Duodenal mucosa (tissue), 2 donors: ENCODE results near the gene FOXN3.
A peak's percentile ranks its signal among the peaks of the same experiment; 100 is the strongest.

ENCODE experiments used
- H3K27ac ChIP-seq: one replicate; pipeline ENCODE4 v1.7.0; 2013; ENCODE audit warnings: low read depth, low read length
- H3K27me3 ChIP-seq, 2 donors: one replicate each; pipeline ENCODE4 v1.7.0; 2013; ENCODE audit warnings: low read length in 2 of 2, control low read depth in 1 of 2; ENCODE audit not compliant: insufficient read depth in 2 of 2, control insufficient read depth in 1 of 2
- H3K36me3 ChIP-seq, 2 donors: one replicate each; pipeline ENCODE4 v1.7.0; 2013; ENCODE audit warnings: low read length in 2 of 2, control low read depth in 1 of 2; ENCODE audit not compliant: insufficient read depth in 2 of 2, control insufficient read depth in 1 of 2
- H3K4me1 ChIP-seq, 2 donors: one replicate each; pipeline ENCODE4 v1.7.0; 2013; ENCODE audit warnings: low read length in 2 of 2, control low read depth in 1 of 2; ENCODE audit not compliant: insufficient read depth in 2 of 2, control insufficient read depth in 1 of 2
- H3K4me3 ChIP-seq, 2 donors: one replicate each; pipeline ENCODE4 v1.7.0; 2013; ENCODE audit warnings: low read length in 2 of 2, low read depth in 1 of 2
- H3K9ac ChIP-seq, 2 donors: one replicate each; pipeline ENCODE4 v1.7.0; 2013; ENCODE audit warnings: low read length in 2 of 2, low read depth in 1 of 2
- H3K9me3 ChIP-seq, 2 donors: one replicate each; pipeline ENCODE4 v1.7.0; 2013; ENCODE audit warnings: low read length in 2 of 2, control low read depth in 1 of 2; ENCODE audit not compliant: control insufficient read depth in 1 of 2

Gene FOXN3

DNA sequence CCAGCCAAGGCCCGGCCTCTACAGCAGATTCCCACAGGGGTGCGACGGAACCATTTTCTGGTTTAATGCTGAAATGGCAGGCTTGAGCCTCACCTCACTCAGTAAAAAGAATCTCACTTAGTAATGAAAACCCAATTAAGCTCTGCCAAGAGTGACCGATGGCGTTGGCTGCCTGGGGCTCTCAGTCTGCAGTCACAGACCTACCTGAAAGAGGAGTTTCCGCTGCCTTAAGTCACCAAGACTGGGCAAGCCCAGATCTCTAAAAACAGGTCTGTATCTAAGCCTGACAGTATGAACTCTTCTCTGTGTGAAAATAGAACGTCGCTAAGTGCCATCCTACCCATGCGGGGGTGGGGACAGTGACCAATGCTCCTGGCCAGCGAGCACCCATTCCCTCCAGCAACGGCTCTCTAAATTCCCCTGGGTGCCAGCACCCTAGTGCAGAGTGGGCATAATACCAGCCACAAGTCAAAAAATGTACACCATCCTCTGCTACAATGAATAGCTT lies 107.3 kb downstream of the FOXN3 start:
- H3K36me3 ChIP-seq: peaks cover 0 to 4% of the 10 kb centered on the region in 2 donors
- H3K9ac ChIP-seq: no peak overlapping the region
- H3K9me3 ChIP-seq: no peaks in the 10 kb centered on the region
- H3K27me3 ChIP-seq: no peaks in the 10 kb centered on the region
- H3K4me3 ChIP-seq: no peak overlapping the region
- no peak overlapping the region for H3K27ac ChIP-seq
- peaks cover 4 to 8% of the 10 kb centered on the region in 2 donors for H3K4me1 ChIP-seq

DNA sequence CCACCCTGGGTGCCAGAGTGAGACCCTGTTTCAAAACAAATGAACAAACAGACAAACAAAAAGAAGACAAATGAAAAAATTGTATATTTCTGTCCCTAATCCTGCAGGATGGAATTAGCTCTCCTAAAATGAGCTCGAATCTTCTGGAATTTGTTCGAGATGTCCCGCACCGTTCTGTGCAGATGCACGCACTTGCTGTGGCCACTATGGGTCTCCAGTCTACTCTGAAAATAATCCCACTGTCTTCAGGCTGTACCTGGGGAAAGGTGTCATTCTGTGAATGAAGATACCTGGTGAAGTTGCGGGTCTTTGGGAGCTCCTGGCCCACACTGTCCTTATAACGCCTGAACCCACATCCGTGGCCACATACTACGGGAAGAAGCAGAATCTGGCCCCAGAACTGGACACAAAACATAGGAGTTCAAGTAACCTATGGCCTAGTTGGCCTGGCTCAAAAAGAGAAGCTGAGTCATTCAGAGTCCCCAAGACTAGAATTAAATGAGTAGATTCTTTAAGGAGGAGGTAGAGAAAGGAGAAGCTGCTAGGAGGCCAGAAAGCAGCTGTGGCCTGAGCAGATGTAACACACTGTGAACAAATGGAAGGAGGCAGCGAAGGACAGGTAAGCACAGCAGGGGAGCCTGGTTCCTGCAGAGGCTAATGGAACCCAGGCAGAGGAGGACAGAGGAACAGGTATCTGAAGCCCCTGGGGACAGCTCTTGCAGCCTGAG lies 108.6 kb downstream of the FOXN3 start:
- Histone ChIP-seq H3K4me1 (peaks cover 11 to 13% of the 10 kb centered on the region in 2 donors), H3K9ac (no peak overlapping the region), H3K27ac (no peak overlapping the region), H3K36me3 (peaks cover 0 to 4% of the 10 kb centered on the region in 2 donors), H3K9me3 (no peaks in the 10 kb centered on the region), H3K27me3 (no peaks in the 10 kb centered on the region), H3K4me3 (no peak overlapping the region)

DNA sequence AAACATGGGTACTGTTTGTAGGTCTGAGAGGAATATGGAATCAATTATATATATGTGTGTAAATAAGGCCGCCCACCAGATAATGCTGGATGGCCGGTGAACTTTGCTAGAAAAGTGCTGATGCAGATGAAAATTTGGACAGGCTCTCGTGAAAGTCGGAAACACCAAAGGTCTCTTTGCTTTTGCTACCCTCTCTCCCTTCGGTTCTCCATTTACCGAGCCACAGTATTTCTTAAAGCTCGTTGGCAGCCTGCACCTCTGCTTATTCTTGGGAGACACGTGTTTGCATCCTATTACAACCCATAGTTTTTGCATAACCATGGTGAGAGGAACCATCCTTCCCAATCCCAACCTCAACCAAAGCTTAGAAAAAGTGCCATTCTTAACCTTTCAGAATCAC lies 109.6 kb downstream of the FOXN3 start:
- no peaks in the 10 kb centered on the region for H3K9me3 ChIP-seq
- H3K4me3 ChIP-seq: no peak overlapping the region
- H3K9ac ChIP-seq: no peak overlapping the region
- H3K27me3 ChIP-seq: no peaks in the 10 kb centered on the region
- peaks cover 0 to 4% of the 10 kb centered on the region in 2 donors for H3K36me3 ChIP-seq
- H3K4me1 ChIP-seq: peaks cover 7 to 17% of the 10 kb centered on the region in 2 donors
- no peak overlapping the region for H3K27ac ChIP-seq

DNA sequence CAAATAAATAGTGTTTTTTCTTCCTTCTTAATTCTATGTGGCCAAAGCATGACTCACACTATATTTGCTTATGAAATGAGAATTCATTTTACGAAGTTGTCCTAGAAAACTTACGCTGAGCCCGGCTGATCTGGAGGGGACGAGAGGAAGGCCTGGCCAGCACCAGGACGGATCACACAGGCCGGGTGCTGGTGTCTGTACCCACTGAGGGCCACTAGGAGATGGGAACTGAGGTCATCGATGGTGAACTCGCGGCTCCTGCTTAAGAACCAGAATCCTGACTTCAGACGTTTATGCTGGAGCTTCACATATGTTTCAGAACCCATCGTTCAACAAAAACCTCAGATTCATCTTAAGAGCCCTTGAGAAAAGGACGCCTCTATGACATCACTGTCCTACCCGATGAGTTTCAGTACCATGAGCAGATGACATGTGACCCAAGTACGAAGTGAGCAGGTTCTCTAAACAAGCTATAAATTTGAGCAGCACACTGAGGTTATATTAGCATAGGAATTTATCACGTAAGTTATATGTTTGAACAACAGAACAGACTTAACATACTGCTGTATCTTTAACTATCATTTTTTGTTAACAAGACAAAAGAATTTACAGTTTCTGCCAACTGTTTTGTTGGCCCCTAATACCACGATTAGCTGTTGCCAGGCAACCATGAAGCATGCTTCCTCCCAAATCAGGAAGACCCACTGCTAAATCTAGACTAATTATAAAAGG lies 111.9 kb downstream of the FOXN3 start:
- Histone ChIP-seq H3K9me3 (no peaks in the 10 kb centered on the region), H3K4me1 (peaks cover 7 to 17% of the 10 kb centered on the region in 2 donors), H3K36me3 (peaks cover 0 to 4% of the 10 kb centered on the region in 2 donors), H3K27me3 (no peaks in the 10 kb centered on the region), H3K4me3 (no peak overlapping the region), H3K9ac (peak overlapping the region in 1 of 2 donors; percentile 42), H3K27ac (peak overlapping the region; percentile 36)

DNA sequence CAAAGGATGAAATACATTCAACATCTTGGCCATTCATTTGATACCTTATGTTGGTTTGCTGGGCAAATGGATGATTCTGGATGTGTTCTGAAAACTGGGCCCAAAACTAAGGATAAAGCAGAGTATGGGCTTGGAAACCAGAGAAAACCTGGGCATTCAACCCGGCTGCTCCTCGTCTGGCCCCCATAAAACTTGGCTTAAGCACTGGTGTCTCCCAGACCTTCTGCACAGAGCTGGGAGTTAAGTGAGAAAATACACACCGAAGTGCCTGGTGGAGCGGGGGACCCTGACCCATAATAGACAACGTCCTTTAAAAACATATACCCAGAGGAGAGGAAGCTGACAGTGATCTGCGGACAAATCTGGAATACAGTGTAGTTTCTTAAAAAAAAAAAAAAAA lies 112.5 kb downstream of the FOXN3 start:
- peak overlapping the region; percentile 78 for H3K27ac ChIP-seq
- no peak overlapping the region for H3K4me3 ChIP-seq
- H3K9me3 ChIP-seq: no peaks in the 10 kb centered on the region
- peaks cover 7 to 17% of the 10 kb centered on the region in 2 donors for H3K4me1 ChIP-seq
- no peaks in the 10 kb centered on the region for H3K27me3 ChIP-seq
- peaks cover 0 to 6% of the 10 kb centered on the region in 2 donors for H3K36me3 ChIP-seq
- peak overlapping the region; percentile 39 to 42 for H3K9ac ChIP-seq

DNA sequence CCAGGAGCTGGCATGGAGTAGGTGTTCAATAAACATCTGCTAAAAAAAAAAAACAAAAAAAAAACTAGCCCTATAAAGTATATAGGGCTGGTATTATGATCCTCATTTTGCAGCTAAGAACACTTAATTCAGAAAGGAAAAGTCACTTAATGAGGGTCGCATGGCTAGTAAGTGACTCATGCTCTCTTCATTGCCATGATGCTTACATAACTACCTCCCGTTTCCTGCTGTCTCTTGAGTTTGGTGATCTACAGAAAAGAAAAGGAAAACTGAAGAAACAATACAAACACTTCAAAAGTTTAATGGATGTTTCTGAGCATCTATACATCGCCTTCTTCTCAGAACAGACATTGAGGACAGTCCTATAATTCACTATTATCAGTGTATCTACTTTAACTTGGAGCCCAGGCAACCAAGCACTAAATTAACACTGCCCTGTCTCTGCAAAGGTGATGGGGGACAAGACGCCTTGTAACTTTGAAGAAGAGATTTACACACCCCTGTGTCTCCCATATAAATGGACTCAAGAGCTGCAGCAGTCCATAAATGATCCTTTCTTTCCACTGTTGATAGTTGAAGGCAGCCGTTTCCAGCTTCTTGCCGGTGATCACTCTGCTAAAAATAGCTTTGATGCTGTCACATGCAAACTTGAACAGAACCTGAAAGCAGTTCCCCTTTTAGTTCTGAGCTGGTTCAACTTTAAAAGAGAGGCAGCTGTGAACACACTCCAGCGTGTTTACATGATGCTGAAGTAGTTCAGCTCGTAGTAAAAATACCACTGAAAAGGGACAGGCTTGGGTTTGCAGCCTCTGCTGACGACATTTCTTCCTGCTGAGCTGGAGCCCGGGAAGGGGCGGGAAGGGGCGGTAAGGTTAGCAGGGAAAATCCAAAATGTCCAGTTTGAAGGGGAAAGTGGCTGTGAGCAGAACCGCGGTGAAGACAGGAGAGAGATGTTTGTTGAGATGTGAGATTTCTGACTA lies 113.3 kb downstream of the FOXN3 start:
- H3K36me3 ChIP-seq: peaks cover 0 to 4% of the 10 kb centered on the region in 2 donors
- no peaks in the 10 kb centered on the region for H3K9me3 ChIP-seq
- no peak overlapping the region for H3K4me3 ChIP-seq
- peaks cover 7 to 17% of the 10 kb centered on the region in 2 donors for H3K4me1 ChIP-seq
- no peaks in the 10 kb centered on the region for H3K27me3 ChIP-seq
- peak overlapping the region; percentile 78 for H3K27ac ChIP-seq
- H3K9ac ChIP-seq: peak overlapping the region; percentile 40 to 42

DNA sequence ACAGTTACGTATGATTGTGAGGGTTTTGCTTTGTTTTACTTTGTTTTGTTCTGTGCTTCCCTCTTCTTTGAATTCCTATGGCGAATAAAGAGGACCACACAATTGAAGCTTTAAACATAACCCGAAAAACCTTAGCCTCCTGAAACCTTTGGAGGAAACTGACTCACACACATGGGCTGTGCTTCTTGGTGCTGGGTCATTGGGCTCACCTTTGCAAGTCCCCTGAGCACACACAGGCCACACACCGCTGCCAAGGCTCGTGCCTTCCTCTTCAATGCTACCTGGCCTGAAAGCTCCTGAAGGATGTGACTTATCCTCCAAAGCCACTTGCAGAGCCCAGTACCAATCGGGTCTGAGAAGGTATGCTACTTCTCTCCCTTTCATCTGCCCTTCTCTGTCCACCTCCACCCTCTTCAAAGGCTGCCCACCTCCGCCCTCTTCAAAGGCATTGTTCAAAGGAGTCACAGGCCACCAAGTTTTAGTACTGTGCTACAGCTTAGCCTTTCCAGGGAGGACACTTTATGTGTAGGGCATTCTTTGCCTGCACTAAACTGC lies 114.6 kb downstream of the FOXN3 start:
- no peaks in the 10 kb centered on the region for H3K27me3 ChIP-seq
- H3K9ac ChIP-seq: no peak overlapping the region
- H3K4me3 ChIP-seq: no peak overlapping the region
- no peak overlapping the region for H3K27ac ChIP-seq
- no peaks in the 10 kb centered on the region for H3K9me3 ChIP-seq
- peaks cover 0 to 4% of the 10 kb centered on the region in 2 donors for H3K36me3 ChIP-seq
- peaks cover 7 to 17% of the 10 kb centered on the region in 2 donors for H3K4me1 ChIP-seq

DNA sequence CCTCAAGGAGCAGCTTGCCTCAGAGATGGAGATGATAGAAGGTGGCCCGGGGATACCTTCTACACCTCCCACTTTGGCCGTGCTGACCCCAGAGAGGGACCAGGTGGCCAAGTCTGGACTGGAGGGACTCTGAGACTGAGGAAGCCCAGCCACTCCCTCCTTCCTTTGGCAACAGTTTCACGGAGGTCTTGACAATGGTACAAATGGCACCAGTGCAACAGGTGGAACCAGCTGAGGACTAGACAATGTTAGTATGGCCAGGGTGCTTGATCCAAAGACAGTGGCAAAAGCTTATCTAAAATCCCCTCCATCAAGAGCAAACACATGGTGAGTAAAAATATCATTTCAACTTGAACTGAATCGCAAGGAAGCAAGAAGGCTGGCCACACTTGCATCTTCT lies 117.4 kb downstream of the FOXN3 start:
- H3K4me3 ChIP-seq: no peak overlapping the region
- H3K27ac ChIP-seq: no peak overlapping the region

DNA sequence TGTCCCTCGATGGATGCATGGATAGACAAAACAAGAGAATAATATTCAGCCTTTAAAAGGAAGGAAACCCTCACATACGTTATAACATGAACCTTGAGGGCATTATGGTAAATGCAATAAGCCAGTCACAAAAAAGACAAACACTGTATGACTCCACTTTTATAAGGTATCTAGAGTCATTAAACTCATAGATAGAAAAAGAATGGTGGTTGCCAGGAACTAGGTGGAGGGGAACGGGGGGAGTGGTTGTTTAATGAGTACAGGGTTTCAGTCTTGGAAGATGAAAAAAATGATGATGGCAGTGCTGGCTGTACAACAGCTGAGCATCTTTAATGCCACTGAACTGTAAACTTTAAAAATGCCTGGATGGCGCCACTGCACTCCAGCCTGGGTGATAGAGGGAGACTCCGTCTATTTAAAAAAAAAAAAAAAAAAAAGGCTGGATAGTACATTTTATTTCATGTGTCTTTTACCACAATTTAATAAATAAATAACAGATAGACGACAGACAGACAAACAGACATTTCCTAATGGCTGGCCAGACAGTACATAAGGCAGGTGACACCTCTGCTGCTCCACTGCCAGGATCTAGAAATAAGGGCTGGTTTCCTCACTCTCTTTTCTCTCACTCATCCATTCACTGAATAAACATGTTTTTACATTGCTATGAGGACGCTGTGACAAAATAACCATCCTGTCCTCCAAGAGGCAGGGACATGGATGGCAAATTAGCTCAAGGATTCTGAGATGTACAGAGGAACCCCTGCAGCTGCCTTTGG lies 118.8 kb downstream of the FOXN3 start:
- H3K9ac ChIP-seq: no peak overlapping the region
- peaks cover 0 to 11% of the 10 kb centered on the region in 2 donors for H3K36me3 ChIP-seq
- H3K9me3 ChIP-seq: no peaks in the 10 kb centered on the region
- H3K4me1 ChIP-seq: peaks cover 0 to 8% of the 10 kb centered on the region in 2 donors
- no peaks in the 10 kb centered on the region for H3K27me3 ChIP-seq
- no peak overlapping the region for H3K4me3 ChIP-seq
- H3K27ac ChIP-seq: no peak overlapping the region

More for the DNA sequence above, 117.4 kb downstream of the FOXN3 start:
- Histone ChIP-seq H3K9ac (no peak overlapping the region), H3K9me3 (no peaks in the 10 kb centered on the region), H3K4me1 (peaks cover 2 to 16% of the 10 kb centered on the region in 2 donors), H3K27me3 (no peaks in the 10 kb centered on the region), H3K36me3 (peaks cover 0 to 4% of the 10 kb centered on the region in 2 donors)
